Nephron progenitor cell (in vitro differentiated cells): Measurements from ENCODE around the gene CENPT.

Experiments used
- DNase-seq: peaks from one replicate; pipeline ENCODE4 v3.0.0; 2021
- H3K27ac Mint-ChIP-seq: 2 replicates; pipeline ENCODE4 v1.8.0; 2021; ENCODE audit warnings: mild to moderate bottlenecking, moderate library complexity, mixed read lengths
- H3K27me3 Mint-ChIP-seq: 2 replicates; pipeline ENCODE4 v1.8.0; 2021; ENCODE audit warnings: mild to moderate bottlenecking, low read depth, mixed read lengths; ENCODE audit not compliant: poor library complexity
- H3K36me3 Mint-ChIP-seq: 2 replicates; pipeline ENCODE4 v1.8.0; 2021; ENCODE audit warnings: low read depth, mixed read lengths
- H3K4me1 Mint-ChIP-seq: 2 replicates; pipeline ENCODE4 v1.8.0; 2021; ENCODE audit warnings: mixed read lengths
- H3K4me3 Mint-ChIP-seq: 2 replicates; pipeline ENCODE4 v1.8.0; 2021; ENCODE audit warnings: mild to moderate bottlenecking, moderate library complexity, mixed read lengths
- H3K9me3 Mint-ChIP-seq: 2 replicates; pipeline ENCODE4 v1.8.0; 2021; ENCODE audit warnings: mild to moderate bottlenecking, moderate library complexity, mixed read lengths
- CTCF ChIP-seq: fragments of 200-600 bp; sonication (generic); IDR thresholded peaks from 2 replicates; pipeline ENCODE4 v1.5.0; 2021; ENCODE audit warnings: antibody characterized with exemption

Gene CENPT

GRCh38 chr16:67888331-67888730, 40.8 kb upstream of the CENPT start:
- no peak for DNase-seq
- H3K4me3 Mint-ChIP-seq = no peak overlapping the region
- H3K36me3 Mint-ChIP-seq = peaks cover 6% of the 10 kb centered on the region
- no peaks in the 10 kb centered on the region for H3K9me3 Mint-ChIP-seq
- H3K27me3 Mint-ChIP-seq = no peaks in the 10 kb centered on the region
- no peak overlapping the region for H3K27ac Mint-ChIP-seq
- no peak for TF ChIP-seq CTCF
- peaks cover 31% of the 10 kb centered on the region for H3K4me1 Mint-ChIP-seq

GRCh38 chr16:67886387-67886786, 38.9 kb upstream of the CENPT start:
- no peak overlapping the region for H3K27ac Mint-ChIP-seq
- no peak for DNase-seq
- no peaks in the 10 kb centered on the region for H3K27me3 Mint-ChIP-seq
- H3K4me1 Mint-ChIP-seq = peaks cover 21% of the 10 kb centered on the region
- no peak for TF ChIP-seq CTCF
- H3K9me3 Mint-ChIP-seq = no peaks in the 10 kb centered on the region
- H3K4me3 Mint-ChIP-seq = no peak overlapping the region
- H3K36me3 Mint-ChIP-seq = peaks cover 10% of the 10 kb centered on the region

GRCh38 chr16:67885976-67886375, 38.5 kb upstream of the CENPT start:
- TF ChIP-seq CTCF = no peak
- H3K9me3 Mint-ChIP-seq = no peaks in the 10 kb centered on the region
- peaks cover 21% of the 10 kb centered on the region for H3K4me1 Mint-ChIP-seq
- no peak for DNase-seq
- H3K27me3 Mint-ChIP-seq = no peaks in the 10 kb centered on the region
- H3K4me3 Mint-ChIP-seq = no peak overlapping the region
- no peak overlapping the region for H3K27ac Mint-ChIP-seq
- H3K36me3 Mint-ChIP-seq = peaks cover 10% of the 10 kb centered on the region

- no peak for DNase-seq
- peaks cover 10% of the 10 kb centered on the region for H3K36me3 Mint-ChIP-seq
- H3K4me3 Mint-ChIP-seq = no peak overlapping the region
- H3K27ac Mint-ChIP-seq = no peak overlapping the region
- peaks cover 18% of the 10 kb centered on the region for H3K4me1 Mint-ChIP-seq
- H3K27me3 Mint-ChIP-seq = no peaks in the 10 kb centered on the region
- H3K9me3 Mint-ChIP-seq = no peaks in the 10 kb centered on the region
- TF ChIP-seq CTCF = no peak
Observed at GRCh38 chr16:67885545-67885944, 38.1 kb upstream of the CENPT start.

GRCh38 chr16:67884684-67885083, 37.2 kb upstream of the CENPT start, which contains the start of gene NRN1L:
TSS of gene NRN1L (plus strand) at chr16:67884885. CDS start at chr16:67884904, 19 bp downstream.
- H3K9me3 Mint-ChIP-seq = no peaks in the 10 kb centered on the region
- H3K27me3 Mint-ChIP-seq = no peaks in the 10 kb centered on the region
- peak; percentile 91 for DNase-seq
- H3K27ac Mint-ChIP-seq = peak within 1 kb of the TSS; percentile 79
- peaks cover 16% of the 10 kb centered on the region for H3K4me1 Mint-ChIP-seq
- H3K36me3 Mint-ChIP-seq = peaks cover 10% of the 10 kb centered on the region
- H3K4me3 Mint-ChIP-seq = no peak within 1 kb of the TSS
- no peak for TF ChIP-seq CTCF

- TF ChIP-seq CTCF = peak; percentile 85
- H3K36me3 Mint-ChIP-seq = peaks cover 18% of the 10 kb centered on the region
- H3K4me3 Mint-ChIP-seq = no peak overlapping the region
- peak; percentile 79 for DNase-seq
- no peaks in the 10 kb centered on the region for H3K27me3 Mint-ChIP-seq
- H3K4me1 Mint-ChIP-seq = peaks cover 16% of the 10 kb centered on the region
- H3K9me3 Mint-ChIP-seq = no peaks in the 10 kb centered on the region
- no peak overlapping the region for H3K27ac Mint-ChIP-seq
Observed at GRCh38 chr16:67883872-67884261, 36.4 kb upstream of the CENPT start.
